Islet of Langerhans (tissue), 1 donor: ENCODE results near the gene MCCC1.

Experiments
- FAIRE-seq: peaks from one replicate; lab custom pipeline; 2011; peaks lifted over from hg19 to GRCh38; lab: Jason Lieb, UNC

The MCCC1 gene

GRCh38 chr3:182980204-182981037 lies 118.9 kb downstream of the MCCC1 start, which contains the start of gene DCUN1D1:
Gene DCUN1D1, minus strand, starts transcription at chr3:182980538. Its CDS starts 49 bp downstream, at chr3:182980489.
- no peak for FAIRE-seq

- FAIRE-seq: no peak
Observed at GRCh38 chr3:182979674-182980191, 119.6 kb downstream of the MCCC1 start.

- no peak for FAIRE-seq
Observed at GRCh38 chr3:182979103-182979673, 120.1 kb downstream of the MCCC1 start.

- FAIRE-seq: no peak
Observed at GRCh38 chr3:182978387-182978786, 120.9 kb downstream of the MCCC1 start.

- no peak for FAIRE-seq
Observed at GRCh38 chr3:182973047-182973446, 126.2 kb downstream of the MCCC1 start.

- no peak for FAIRE-seq
Observed at GRCh38 chr3:182972387-182972786, 126.9 kb downstream of the MCCC1 start.

GRCh38 chr3:182971637-182972036 lies 127.7 kb downstream of the MCCC1 start:
- FAIRE-seq: no peak

GRCh38 chr3:182970811-182971418 lies 128.4 kb downstream of the MCCC1 start:
- FAIRE-seq: no peak

- no peak for FAIRE-seq
Observed at GRCh38 chr3:182969853-182970252, 129.4 kb downstream of the MCCC1 start.

GRCh38 chr3:182969277-182969676 lies 130.0 kb downstream of the MCCC1 start:
- no peak for FAIRE-seq

- no peak for FAIRE-seq
Observed at GRCh38 chr3:182967218-182968204, 131.8 kb downstream of the MCCC1 start.

GRCh38 chr3:182965861-182966366 lies 133.4 kb downstream of the MCCC1 start:
- FAIRE-seq: no peak
